HepG2 (cell line): ENCODE measurements around the gene THAP3. TPM values are rescaled to one million over a fixed set of nuclear protein-coding genes. Genes with fewer than 3 reads are reported as not detected.

ENCODE experiments used
- ATAC-seq: fragments of 200-7000 bp; cut with Tn5 transposase; 3 replicates; pipeline ENCODE4 v1.9.1; 2020; ENCODE audit warnings: mild to moderate bottlenecking, moderate library complexity
- BruUV-seq: library from RNA; stranded (reverse); fragments of 400-500 nt; replicated peaks from 2 replicates; lab custom pipeline; 2021; lab: Mats Ljungman, UMichigan
- CTCF ChIA-PET: fragments of 300-600 bp; formaldehyde crosslinking; extraction: SDS; loops from one replicate; lab custom pipeline; 2021; ENCODE audit warnings: low total read pairs, inconsistent platforms, low intra/inter-chr PET ratio; lab: Yijun Ruan, JAX
- POLR2A ChIA-PET: fragments of 350-600 bp; sonication (Branson Sonifier 250); formaldehyde crosslinking; loops from one replicate; lab custom pipeline; 2020; ENCODE audit warnings: antibody characterized with exemption, inconsistent platforms; lab: Yijun Ruan, JAX
- DNase-seq: peaks from one replicate; pipeline ENCODE4 v3.0.0-alpha.2; 2015; ENCODE audit warnings: low spot score
- FAIRE-seq: peaks from 3 replicates; lab custom pipeline; 2011; peaks lifted over from hg19 to GRCh38; lab: Jason Lieb, UNC
- H2AFZ ChIP-seq: one replicate; pipeline ENCODE4 v1.6.1; 2011; ENCODE audit warnings: low read length, inconsistent platforms
- H3K27ac ChIP-seq: fragments of 300-600 bp; 3 replicates; pipeline ENCODE4 v1.8.0; 2011; ENCODE audit warnings: mixed run types, mild to moderate bottlenecking, mixed read lengths, low read length, inconsistent platforms; ENCODE audit not compliant: insufficient read depth; ENCODE audit errors: extremely low read length
- H3K27me3 ChIP-seq, 2 experiments: fragments of 200-600 bp in 1 of 2; 2 replicates in 1 of 2; 3 replicates in 1 of 2; pipeline versions ENCODE4 v1.6.0 to v1.8.0; 2011; ENCODE audit warnings: low read length in 2 of 2, mild to moderate bottlenecking in 2 of 2, moderate library complexity in 2 of 2, inconsistent platforms in 1 of 2; ENCODE audit not compliant: insufficient read depth in 2 of 2, control insufficient read depth in 1 of 2
- H3K36me3 ChIP-seq, 2 experiments: fragments of 200-600 bp in 1 of 2; replicated peaks in 1 of 2; 2 replicates in 1 of 2; 3 replicates in 1 of 2; pipeline versions ENCODE4 v1.5.1 to v1.8.0; 2011; ENCODE audit warnings: low read length in 2 of 2, inconsistent platforms in 1 of 2; ENCODE audit not compliant: insufficient read depth in 2 of 2, control insufficient read depth in 1 of 2
- H3K4me1 ChIP-seq: 2 replicates; pipeline ENCODE4 v1.5.1; 2012; ENCODE audit warnings: low read length, inconsistent platforms; ENCODE audit not compliant: insufficient read depth
- H3K4me2 ChIP-seq: 2 replicates; pipeline ENCODE4 v1.6.0; 2011; ENCODE audit warnings: low read depth, low read length, inconsistent platforms
- H3K4me3 ChIP-seq, 3 experiments: fragments of 200-600 bp in 1 of 3; sonication (generic), shearing (Covaris generic) in 1 of 3; replicated peaks in 1 of 3; 2 replicates each; pipeline ENCODE4 v1.5.1; 2011 to 2016; ENCODE audit warnings: low read length in 3 of 3, inconsistent platforms in 2 of 3, low read depth in 2 of 3, mild to moderate bottlenecking in 2 of 3, control low read depth in 1 of 3, mixed read lengths in 1 of 3; ENCODE audit not compliant: insufficient read depth in 1 of 3
- H3K79me2 ChIP-seq: one replicate; pipeline ENCODE4 v1.6.1; 2011; ENCODE audit warnings: low read length, inconsistent platforms; ENCODE audit not compliant: insufficient read depth
- H3K9ac ChIP-seq: 2 replicates; pipeline ENCODE4 v1.6.0; 2011; ENCODE audit warnings: mild to moderate bottlenecking, low read depth, low read length, inconsistent platforms; ENCODE audit not compliant: insufficient read depth
- H3K9me3 ChIP-seq: 2 replicates; pipeline ENCODE4 v1.5.1; 2012; ENCODE audit warnings: mild to moderate bottlenecking, low read length
- H4K20me1 ChIP-seq: 2 replicates; pipeline ENCODE4 v1.6.0; 2011; ENCODE audit warnings: inconsistent platforms, mild to moderate bottlenecking, low read length, moderate library complexity; ENCODE audit not compliant: insufficient read depth
- ARNT ChIP-seq: fragments of 450-650 bp; IDR thresholded peaks from 2 replicates; pipeline ENCODE4 v1.6.1; 2017
- CBFB ChIP-seq: sonication (generic); formaldehyde crosslinking; IDR thresholded peaks from 2 replicates; pipeline ENCODE4 v1.4.0; 2020; ENCODE audit warnings: missing genetic modification reagents
- CREB1 ChIP-seq, 2 experiments: fragments of 450-650 bp in 1 of 2; IDR thresholded peaks; 2 replicates each; pipeline ENCODE4 v1.6.1; 2016 to 2017; ENCODE audit warnings: control low read depth in 1 of 2, mild to moderate bottlenecking in 1 of 2, missing compliant biosample characterization in 1 of 2, missing genetic modification characterization in 1 of 2
- GFI1 ChIP-seq: sonication (generic); formaldehyde crosslinking; IDR thresholded peaks from 2 replicates; pipeline ENCODE4 v1.5.0; 2020; ENCODE audit warnings: missing genetic modification reagents, mild to moderate bottlenecking, borderline replicate concordance
- GLI4 ChIP-seq: sonication (generic); formaldehyde crosslinking; IDR thresholded peaks from 2 replicates; pipeline ENCODE4 v1.5.1; 2020; ENCODE audit warnings: missing genetic modification reagents, mild to moderate bottlenecking, moderate library complexity, borderline replicate concordance
- HDAC1 ChIP-seq: sonication (generic); formaldehyde crosslinking; IDR thresholded peaks from 2 replicates; pipeline ENCODE4 v1.5.1; 2020; ENCODE audit warnings: mild to moderate bottlenecking, missing genetic modification reagents
- KMT2B ChIP-seq: IDR thresholded peaks from 2 replicates; pipeline ENCODE4 v1.6.1; 2016; ENCODE audit warnings: missing genetic modification reagents, missing compliant biosample characterization
- MYNN ChIP-seq: sonication (generic); formaldehyde crosslinking; IDR thresholded peaks from 2 replicates; pipeline ENCODE4 v1.4.0; 2020; ENCODE audit warnings: mild to moderate bottlenecking, low read depth, missing genetic modification reagents
- NR2C2 ChIP-seq: sonication (generic); formaldehyde crosslinking; IDR thresholded peaks from 2 replicates; pipeline ENCODE4 v1.4.0; 2020; ENCODE audit warnings: missing genetic modification reagents, mild to moderate bottlenecking, moderate library complexity, borderline replicate concordance
- ZBTB38 ChIP-seq: sonication (generic); formaldehyde crosslinking; IDR thresholded peaks from 2 replicates; pipeline ENCODE4 v1.5.1; 2020; ENCODE audit warnings: mild to moderate bottlenecking, missing genetic modification reagents
- ZC3H13 ChIP-seq: sonication (generic); formaldehyde crosslinking; IDR thresholded peaks from 2 replicates; pipeline ENCODE4 v1.8.1; 2023; ENCODE audit warnings: mild to moderate bottlenecking, missing genetic modification reagents, moderate library complexity
- ZMYM2 ChIP-seq: sonication (generic); formaldehyde crosslinking; IDR thresholded peaks from 2 replicates; pipeline ENCODE4 v1.8.0; 2022; ENCODE audit warnings: mild to moderate bottlenecking, missing genetic modification reagents
- ZNF530 ChIP-seq: sonication (generic); formaldehyde crosslinking; IDR thresholded peaks from 2 replicates; pipeline ENCODE4 v1.5.0; 2020; ENCODE audit warnings: low read depth, mild to moderate bottlenecking, missing genetic modification reagents
- ZNF574 ChIP-seq: sonication (generic); formaldehyde crosslinking; IDR thresholded peaks from 2 replicates; pipeline ENCODE4 v1.4.0; 2020; ENCODE audit warnings: missing genetic modification reagents
- WGBS: methylation state at CpG from one replicate; pipeline ENCODE4 v1.1.6; 2017; ENCODE audit warnings: low lambda C conversion rate; 5-methylcytosine and 5-hydroxymethylcytosine counted together
- in situ Hi-C: cut with HindIII; loops from 2 replicates; pipeline ENCODE4 v1.10.0; 2017; ENCODE audit warnings: low pct_unique_long_range_greater_than_20kb; ENCODE audit not compliant: extremely low pct_ligation_motif_present
- intact Hi-C: fragments of 100-400 bp; cut with micrococcal nuclease; formaldehyde crosslinking; loops from one replicate; pipeline ENCODE4 v1.10.0; 2022; ENCODE audit not compliant: unreplicated experiment
- polyA plus RNA-seq, 8 experiments: library from polyadenylated mRNA; depleted of rRNA in 3 of 8; stranded (reverse) in 7 of 8; unstranded in 1 of 8; fragments of >200 nt; fragmentation: Illumina TruSeq in 4 of 8; extraction: Trizol in 4 of 8; gene quantifications; 2 replicates each; pipeline versions ENCODE4 v1.2.1 to v1.2.3, GENCODE V29; 2011 to 2016; ENCODE audit warnings: low read depth in 4 of 8, missing spikeins in 1 of 8, mixed read lengths in 1 of 8; ENCODE audit not compliant: insufficient read depth in 1 of 8
- total RNA-seq, 5 experiments: library from RNA; depleted of rRNA; stranded (reverse); fragments of >200 nt; fragmentation: Illumina TruSeq; extraction: Trizol; gene quantifications; 2 replicates each; pipeline ENCODE4 v1.2.3, GENCODE V29; 2016; ENCODE audit warnings: low read depth in 1 of 5
- TF ChIP-seq, protein P1 (sequence below), 2 experiments: sonication (generic) in 1 of 2; formaldehyde crosslinking in 1 of 2; IDR thresholded peaks; 2 replicates each; pipeline versions ENCODE4 v1.4.0 to v1.6.1; 2018 to 2020; ENCODE audit warnings: missing genetic modification reagents in 2 of 2, borderline replicate concordance in 1 of 2, low read depth in 1 of 2, mild to moderate bottlenecking in 1 of 2, missing biosample characterization in 1 of 2

THAP3 gene
- total and polyA plus RNA-seq, 2 of the 13 experiments (the other 11 are each of a cell fraction or from before 2014, with no cell fraction given), result 10.3 to 14.9 TPM

GRCh38 chr1:6580119-6580592 lies 44.5 kb upstream of the THAP3 start (continued):
- TF ChIP-seq ARNT (no peak), NR2C2 (CRISPR knock-in tag) (no peak), CBFB (0 out of 2 replicates have a peak, but pooled peaks have one; percentile 4), GFI1 (CRISPR knock-in tag) (no peak), KMT2B (CRISPR knock-in tag) (0 out of 2 replicates have a peak, but pooled peaks have one; percentile 10)
- TF ChIP-seq, all 625 proteins: peak for 40

- Histone ChIP-seq H3K36me3 (no peaks in the 10 kb centered on the region), H2AFZ (no peak overlapping the region), H3K9me3 (no peaks in the 10 kb centered on the region), H3K4me2 (peak overlapping the region; percentile 96), H3K27ac (peak overlapping the region; percentile 84), H3K4me1 (peaks cover 57% of the 10 kb centered on the region), H4K20me1 (peaks cover 4% of the 10 kb centered on the region; the same call in 1 of the 2 replicates), H3K79me2 (peaks cover 15% of the 10 kb centered on the region), H3K9ac (peak overlapping the region; percentile 82), H3K4me3 (peak overlapping the region; percentile 88 to 98 (median 91)), H3K27me3 (no peaks in the 10 kb centered on the region)
- FAIRE-seq, result no peak
- DNase-seq, result no peak
- BruUV-seq, result no TSS peak
- 45% methylated on average over 6 of the region's 19 CpGs for WGBS
- intact Hi-C loops, result loop anchor here (5.0 kb wide), 1 partner anchor 46 kb away; no protein-coding TSS in a partner anchor
- POLR2A ChIA-PET, result interaction anchor here (1.2 to 5.2 kb wide), 6 partner anchors 10 to 35 kb away, joined by 3 to 113 read pairs (median 6); partner anchors contain the start of genes KLHL21, NOL9 and TAS1R1
- CTCF ChIA-PET, result interaction anchor here (0.9 kb wide), 1 partner anchor 54 kb away, joined by 3 read pairs; no protein-coding TSS in a partner anchor
- peak; percentile 6 for ATAC-seq
- in situ Hi-C loops, result no loop called here
- TF ChIP-seq CREB1 (IDR thresholded peaks at IDR 0.05) (no peak), CREB1 (CRISPR knock-in tag; IDR thresholded peaks at IDR 0.05) (peak; percentile 18; the same call in 1 of the 2 replicates), ZC3H13 (CRISPR knock-in tag) (0 out of 2 replicates have a peak, but pooled peaks have one; percentile 11), ZMYM2 (CRISPR knock-in tag) (0 out of 2 replicates have a peak, but pooled peaks have one; percentile 20), MYNN (CRISPR knock-in tag) (no peak), HDAC1 (CRISPR knock-in tag) (no peak), ZNF530 (CRISPR knock-in tag) (0 out of 2 replicates have a peak, but pooled peaks have one; percentile 4), ZNF574 (CRISPR knock-in tag) (peak; percentile 47; the same call in 1 of the 2 replicates), GLI4 (CRISPR knock-in tag) (0 out of 2 replicates have a peak, but pooled peaks have one; percentile 36), ZBTB38 (CRISPR knock-in tag) (0 out of 2 replicates have a peak, but pooled peaks have one; percentile 20)
- TF ChIP-seq, protein P1, sequence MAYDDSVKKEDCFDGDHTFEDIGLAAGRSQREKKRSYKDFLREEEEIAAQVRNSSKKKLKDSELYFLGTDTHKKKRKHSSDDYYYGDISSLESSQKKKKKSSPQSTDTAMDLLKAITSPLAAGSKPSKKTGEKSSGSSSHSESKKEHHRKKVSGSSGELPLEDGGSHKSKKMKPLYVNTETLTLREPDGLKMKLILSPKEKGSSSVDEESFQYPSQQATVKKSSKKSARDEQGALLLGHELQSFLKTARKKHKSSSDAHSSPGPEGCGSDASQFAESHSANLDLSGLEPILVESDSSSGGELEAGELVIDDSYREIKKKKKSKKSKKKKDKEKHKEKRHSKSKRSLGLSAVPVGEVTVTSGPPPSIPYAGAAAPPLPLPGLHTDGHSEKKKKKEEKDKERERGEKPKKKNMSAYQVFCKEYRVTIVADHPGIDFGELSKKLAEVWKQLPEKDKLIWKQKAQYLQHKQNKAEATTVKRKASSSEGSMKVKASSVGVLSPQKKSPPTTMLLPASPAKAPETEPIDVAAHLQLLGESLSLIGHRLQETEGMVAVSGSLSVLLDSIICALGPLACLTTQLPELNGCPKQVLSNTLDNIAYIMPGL (CRISPR knock-in tag; IDR thresholded peaks at IDR 0.05; ENCODE audit: borderline replicate concordance in 1 of 2, low read depth in 1 of 2), result 0 out of 4 replicates have a peak, but pooled peaks of 1 of the 2 experiments have one; percentile 12
These were observed 43.9 kb upstream of the THAP3 start for GRCh38 chr1:6580593-6581409.
